HG02678 (cell line): ENCODE measurements around the gene SPATA24.
"Not testable (repeated sequence)": the region's sequence is repeated elsewhere in the genome, so short reads cannot be mapped to it uniquely, and the experiment has no call there.

Experiments used
- ATAC-seq: cut with Tn5 transposase; IDR thresholded peaks from one replicate; pipeline ENCODE4 v1.9.1; 2021; ENCODE audit warnings: mild to moderate bottlenecking, moderate library complexity; ENCODE audit not compliant: unreplicated experiment

Gene SPATA24

GRCh38 chr5:139354186-139354585, 49.7 kb downstream of the SPATA24 start:
- no peak for ATAC-seq

DNA sequence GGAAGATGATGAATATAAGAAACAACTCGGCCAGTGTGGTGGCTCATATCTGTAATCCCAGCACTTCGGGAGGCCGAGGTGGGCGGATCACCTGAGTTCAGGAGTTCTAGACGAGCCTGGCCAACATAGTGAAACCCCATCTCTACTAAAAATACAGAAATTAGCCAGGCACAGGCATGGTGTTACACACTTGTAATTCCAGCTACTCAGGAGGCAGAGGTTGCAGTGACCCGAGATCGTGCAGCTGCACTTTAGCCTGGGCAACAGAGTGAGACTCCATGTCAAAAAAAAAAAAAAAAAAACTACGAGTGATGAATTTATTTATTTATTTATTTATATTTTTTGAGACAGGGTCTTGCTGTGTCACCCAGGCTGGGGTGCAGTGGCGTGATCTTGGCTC, 56.0 kb downstream of the SPATA24 start:
- not testable (repeated sequence) for ATAC-seq
